Measurements from ENCODE around the gene GUCY1B1. TPM values are rescaled to one million over a fixed set of nuclear protein-coding genes. Genes with fewer than 3 reads are reported as not detected.
A peak's percentile ranks its signal among the peaks of the same experiment; 100 is the strongest.

The GUCY1B1 gene
- total RNA-seq, 4 donors from 2014 or later = 44.2 to 101 (median 86.9) TPM

DNA sequence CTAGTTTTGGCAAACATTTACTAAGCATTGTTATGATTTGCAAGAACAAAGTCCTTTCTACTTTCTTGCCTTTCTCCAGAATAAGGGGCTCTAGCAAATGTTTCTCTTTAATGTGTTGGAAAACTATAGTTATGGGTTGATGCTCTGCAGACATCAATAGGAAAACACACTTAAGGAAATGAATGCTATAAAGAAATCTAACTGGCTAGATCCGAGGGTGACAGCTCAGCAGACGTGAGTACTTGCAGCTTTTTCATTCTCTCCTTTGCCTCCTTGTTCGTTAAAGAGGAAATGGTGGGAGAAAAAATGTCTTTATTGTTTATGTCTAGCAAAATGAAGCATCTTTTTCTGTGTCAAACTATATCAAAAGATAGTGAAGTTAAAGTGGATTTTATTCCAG, 6.3 kb downstream of the GUCY1B1 start:
- TF ChIP-seq POLR2AphosphoS5 (IDR thresholded peaks at IDR 0.05) (no peak), POLR2A (IDR thresholded peaks at IDR 0.05) (no peak), EP300 (IDR thresholded peaks at IDR 0.05) (no peak)
- TF ChIP-seq, protein P1, sequence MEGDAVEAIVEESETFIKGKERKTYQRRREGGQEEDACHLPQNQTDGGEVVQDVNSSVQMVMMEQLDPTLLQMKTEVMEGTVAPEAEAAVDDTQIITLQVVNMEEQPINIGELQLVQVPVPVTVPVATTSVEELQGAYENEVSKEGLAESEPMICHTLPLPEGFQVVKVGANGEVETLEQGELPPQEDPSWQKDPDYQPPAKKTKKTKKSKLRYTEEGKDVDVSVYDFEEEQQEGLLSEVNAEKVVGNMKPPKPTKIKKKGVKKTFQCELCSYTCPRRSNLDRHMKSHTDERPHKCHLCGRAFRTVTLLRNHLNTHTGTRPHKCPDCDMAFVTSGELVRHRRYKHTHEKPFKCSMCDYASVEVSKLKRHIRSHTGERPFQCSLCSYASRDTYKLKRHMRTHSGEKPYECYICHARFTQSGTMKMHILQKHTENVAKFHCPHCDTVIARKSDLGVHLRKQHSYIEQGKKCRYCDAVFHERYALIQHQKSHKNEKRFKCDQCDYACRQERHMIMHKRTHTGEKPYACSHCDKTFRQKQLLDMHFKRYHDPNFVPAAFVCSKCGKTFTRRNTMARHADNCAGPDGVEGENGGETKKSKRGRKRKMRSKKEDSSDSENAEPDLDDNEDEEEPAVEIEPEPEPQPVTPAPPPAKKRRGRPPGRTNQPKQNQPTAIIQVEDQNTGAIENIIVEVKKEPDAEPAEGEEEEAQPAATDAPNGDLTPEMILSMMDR (IDR thresholded peaks at IDR 0.05) = no peak
- Histone ChIP-seq H3K27ac (peak overlapping the region in 1 of 4 donors; percentile 9), H3K4me1 (peaks cover 0 to 68% (median 0%) of the 10 kb centered on the region in 3 donors), H3K27me3 (no peaks in the 10 kb centered on the region), H3K4me3 (no peak overlapping the region), H3K36me3 (no peaks in the 10 kb centered on the region), H3K9me3 (no peaks in the 10 kb centered on the region)
- no peak for ATAC-seq
- WGBS, 2 donors (ENCODE audit: low coverage in 1 of 2) = 17 to 54% methylated on average over 3 of the region's 3 CpGs

DNA sequence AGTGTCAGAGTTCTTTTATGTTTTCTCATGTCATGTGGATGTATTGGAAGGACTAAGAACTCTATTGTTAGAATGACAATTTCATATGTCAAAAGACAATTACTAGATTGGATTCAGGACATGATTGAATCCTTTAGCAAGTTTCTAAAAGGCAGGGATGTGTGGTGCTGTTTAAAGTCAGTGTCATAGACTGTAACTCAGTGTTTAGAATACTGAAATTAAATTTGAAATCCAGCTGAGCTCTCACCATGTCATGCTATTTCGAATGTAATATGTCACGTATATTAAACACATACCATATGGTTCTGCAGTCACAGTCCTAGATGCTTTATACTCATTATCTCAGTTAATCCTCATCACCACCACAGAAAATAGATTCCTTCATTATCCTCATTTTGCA, 7.8 kb downstream of the GUCY1B1 start:
- H3K4me1 ChIP-seq = peaks cover 0 to 55% (median 0%) of the 10 kb centered on the region in 3 donors
- TF ChIP-seq POLR2AphosphoS5 (IDR thresholded peaks at IDR 0.05) = no peak
- no peak for TF ChIP-seq EP300 (IDR thresholded peaks at IDR 0.05)
- TF ChIP-seq POLR2A (IDR thresholded peaks at IDR 0.05) = no peak
- TF ChIP-seq, protein P1 (IDR thresholded peaks at IDR 0.05) = no peak
- 42 to 56% methylated on average over 2 of the region's 2 CpGs for WGBS, 2 donors (ENCODE audit: low coverage in 1 of 2)

DNA sequence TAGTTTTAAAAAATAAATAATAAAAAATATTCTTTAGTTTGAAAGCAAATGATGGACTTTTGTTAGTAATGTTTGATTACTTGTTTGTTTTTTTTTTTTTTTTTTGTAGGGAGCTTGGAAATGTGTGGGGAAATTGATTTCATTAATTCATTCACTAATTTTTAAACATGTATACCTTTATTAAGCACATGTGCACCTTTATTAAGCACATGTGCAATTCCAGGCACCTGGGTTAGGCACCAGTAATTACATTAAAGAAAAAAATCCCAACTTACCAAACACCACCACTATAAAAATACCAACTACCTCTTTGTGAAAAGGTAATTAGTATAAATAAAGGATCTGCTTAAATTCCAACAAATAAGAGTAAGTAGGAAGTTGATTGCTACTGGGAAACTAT, 9.5 kb downstream of the GUCY1B1 start:
- no peak for ATAC-seq
- Histone ChIP-seq H3K36me3 (no peaks in the 10 kb centered on the region), H3K4me3 (no peak overlapping the region), H3K27ac (no peak overlapping the region), H3K27me3 (no peaks in the 10 kb centered on the region), H3K9me3 (no peaks in the 10 kb centered on the region), H3K4me1 (peaks cover 0 to 51% (median 0%) of the 10 kb centered on the region in 3 donors)
- no peak for TF ChIP-seq POLR2A (IDR thresholded peaks at IDR 0.05)
- TF ChIP-seq EP300 (IDR thresholded peaks at IDR 0.05) = no peak
- no peak for TF ChIP-seq POLR2AphosphoS5 (IDR thresholded peaks at IDR 0.05)
- TF ChIP-seq, protein P1 (IDR thresholded peaks at IDR 0.05) = no peak

More for the DNA sequence above, 7.8 kb downstream of the GUCY1B1 start:
- H3K27me3 ChIP-seq = no peaks in the 10 kb centered on the region
- no peak overlapping the region for H3K27ac ChIP-seq
- no peaks in the 10 kb centered on the region for H3K9me3 ChIP-seq
- no peaks in the 10 kb centered on the region for H3K36me3 ChIP-seq
- no peak for ATAC-seq
- H3K4me3 ChIP-seq = no peak overlapping the region

DNA sequence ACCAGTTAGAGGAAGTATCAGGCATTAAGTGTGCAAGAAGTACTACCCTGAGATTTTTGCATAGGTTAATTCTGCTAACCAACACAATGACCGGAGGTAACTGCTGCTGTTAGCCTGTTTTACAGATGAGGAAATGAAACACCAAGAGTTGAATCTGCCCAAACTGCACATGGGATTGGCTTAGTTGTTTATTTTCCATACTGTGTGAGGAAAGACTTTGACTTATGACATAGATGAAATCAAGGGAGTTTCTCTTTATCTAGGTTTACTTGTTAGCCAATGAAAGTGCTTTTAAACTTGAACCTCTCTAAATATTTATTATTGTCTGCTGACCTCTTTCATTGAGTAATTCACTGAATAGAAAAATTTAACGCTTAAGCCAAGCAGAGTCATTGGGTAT, 10.3 kb downstream of the GUCY1B1 start:
- Histone ChIP-seq H3K36me3 (no peaks in the 10 kb centered on the region), H3K9me3 (no peaks in the 10 kb centered on the region), H3K27me3 (no peaks in the 10 kb centered on the region), H3K4me3 (no peak overlapping the region), H3K27ac (no peak overlapping the region), H3K4me1 (peaks cover 0 to 52% (median 0%) of the 10 kb centered on the region in 3 donors)
- 59 to 76% methylated on average over 2 of the region's 2 CpGs for WGBS, 2 donors (ENCODE audit: low coverage in 1 of 2)
- no peak for ATAC-seq
- no peak for TF ChIP-seq EP300 (IDR thresholded peaks at IDR 0.05)
- no peak for TF ChIP-seq POLR2AphosphoS5 (IDR thresholded peaks at IDR 0.05)
- TF ChIP-seq, protein P1 (IDR thresholded peaks at IDR 0.05) = no peak
- no peak for TF ChIP-seq POLR2A (IDR thresholded peaks at IDR 0.05)

DNA sequence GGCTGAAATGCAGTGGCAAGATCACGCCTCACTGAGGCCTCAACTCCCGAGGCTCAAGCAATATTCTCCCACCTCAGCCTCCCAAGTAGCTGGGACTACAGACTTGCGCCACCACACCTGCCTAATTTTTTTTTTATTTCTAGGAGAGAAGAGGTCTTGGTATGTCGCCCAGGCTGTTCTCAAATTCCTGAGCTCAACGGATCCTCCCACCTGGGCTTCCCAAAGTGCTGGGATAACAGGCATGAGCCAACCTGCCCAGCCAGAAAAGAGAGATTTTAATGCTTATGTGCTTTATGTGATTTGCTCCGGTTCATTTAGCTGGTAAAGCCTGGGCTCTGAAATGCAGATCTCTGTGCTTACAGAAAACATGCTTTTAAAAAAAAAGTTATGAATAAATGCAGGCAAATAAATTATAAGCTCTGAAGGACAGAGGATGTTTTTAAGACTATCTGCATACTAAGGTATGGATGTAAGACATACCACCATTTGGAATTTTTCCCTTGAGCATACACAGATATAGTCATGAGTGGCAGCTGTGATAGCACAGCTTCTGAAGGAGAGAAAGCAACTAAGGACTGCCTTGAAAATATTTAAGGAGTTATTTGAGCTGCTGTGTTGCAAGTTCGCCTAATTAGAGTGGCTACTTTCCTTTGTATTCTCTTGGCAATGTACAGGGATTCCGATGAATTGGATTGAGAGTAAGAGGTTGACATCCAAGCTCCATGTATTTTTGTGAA, 13.8 kb downstream of the GUCY1B1 start:
- H3K4me1 ChIP-seq = peaks cover 0 to 50% (median 0%) of the 10 kb centered on the region in 3 donors
- no peak overlapping the region for H3K4me3 ChIP-seq
- peak; percentile 25 for ATAC-seq
- no peaks in the 10 kb centered on the region for H3K27me3 ChIP-seq
- H3K9me3 ChIP-seq = no peaks in the 10 kb centered on the region
- 68 to 76% methylated on average over 4 to 7 of the region's 8 CpGs for WGBS, 2 donors (ENCODE audit: low coverage in 1 of 2)
- H3K36me3 ChIP-seq = peaks cover 0 to 11% of the 10 kb centered on the region in 2 donors
- H3K27ac ChIP-seq = peak overlapping the region in 2 of 4 donors; percentile 29 to 74
- TF ChIP-seq, protein P1 (IDR thresholded peaks at IDR 0.05) = no peak
- TF ChIP-seq POLR2AphosphoS5 (IDR thresholded peaks at IDR 0.05) = peak; percentile 23
- TF ChIP-seq EP300 (IDR thresholded peaks at IDR 0.05) = no peak
- no peak for TF ChIP-seq POLR2A (IDR thresholded peaks at IDR 0.05)
